GM21529 (cell line): Measurements from ENCODE around the gene FTCD.
"Not testable (repeated sequence)": the region's sequence is repeated elsewhere in the genome, so short reads cannot be mapped to it uniquely, and the experiment has no call there.

ENCODE experiments used
- ATAC-seq: cut with Tn5 transposase; IDR thresholded peaks from one replicate; pipeline ENCODE4 v1.9.1; 2021; ENCODE audit not compliant: unreplicated experiment

FTCD gene

GRCh38 chr21:46140352-46141003, 14.9 kb downstream of the FTCD start:
- ATAC-seq = not testable (repeated sequence)

DNA sequence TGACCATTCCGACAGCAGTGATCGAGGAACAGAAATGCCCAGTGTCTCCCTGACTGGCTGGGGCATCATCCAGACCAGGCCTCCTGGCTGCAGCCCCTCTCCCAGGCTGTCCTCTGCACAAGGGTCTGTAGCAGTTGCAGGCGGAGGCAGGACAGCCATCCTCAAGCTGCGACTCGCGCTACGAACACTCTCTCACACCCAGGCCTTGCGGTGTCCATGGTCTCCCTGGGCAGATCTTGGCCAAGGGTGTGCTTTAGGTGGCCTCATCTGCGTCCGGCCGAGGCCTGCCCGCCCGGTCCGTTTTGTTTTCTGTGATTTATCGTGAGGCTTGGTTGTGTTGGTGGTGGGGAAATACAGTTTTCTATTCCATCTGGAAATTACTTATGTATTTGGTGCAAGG, 15.7 kb downstream of the FTCD start:
- no peak for ATAC-seq

DNA sequence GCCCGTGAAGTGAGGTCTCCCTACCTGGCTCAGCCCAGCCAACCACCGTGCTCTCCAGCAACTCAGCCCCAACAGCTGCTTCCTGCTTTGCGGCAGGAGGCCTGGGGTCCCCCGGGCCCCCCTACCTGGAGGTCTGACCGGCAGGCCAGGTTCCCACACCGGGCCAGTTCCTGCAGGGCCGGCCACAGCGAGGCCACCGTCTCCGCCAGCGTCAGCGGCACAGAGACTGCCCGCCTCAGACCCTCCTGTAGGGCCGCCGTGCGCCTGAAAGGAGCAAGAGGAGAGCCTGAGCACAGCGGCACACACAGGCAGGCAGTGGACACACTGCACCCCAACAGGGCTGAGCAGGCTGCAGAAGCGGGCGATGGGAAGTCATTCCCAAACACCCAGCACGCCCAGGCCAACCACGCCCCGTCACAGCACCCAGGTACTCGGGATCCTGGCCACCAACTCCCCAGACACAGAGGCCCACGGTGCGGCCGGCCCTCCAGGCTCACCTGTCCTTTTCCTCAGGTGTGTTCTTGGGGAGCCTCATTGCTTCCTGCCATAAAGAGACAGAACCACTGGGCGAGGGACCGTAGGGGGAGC, 16.9 kb downstream of the FTCD start:
- ATAC-seq = no peak

DNA sequence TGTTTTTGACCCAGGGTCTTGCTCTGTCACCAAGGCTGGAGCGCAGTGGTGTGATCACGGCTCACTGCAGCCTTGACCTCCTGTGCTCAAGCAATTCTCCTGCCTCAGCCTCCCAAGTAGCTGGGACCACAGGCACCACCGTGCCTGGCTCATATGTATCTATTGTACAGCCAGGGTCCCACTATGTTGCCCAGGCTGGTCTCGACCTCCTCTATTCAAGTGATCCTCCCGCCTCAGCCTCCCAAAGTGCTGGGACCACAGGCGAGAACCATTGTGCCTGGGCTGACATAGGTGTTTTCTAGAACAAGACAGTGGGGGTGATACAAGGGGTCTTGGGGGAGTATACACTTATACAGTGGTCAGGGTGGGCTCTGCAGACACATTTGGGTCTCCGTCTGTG, 17.5 kb downstream of the FTCD start:
- no peak for ATAC-seq

DNA sequence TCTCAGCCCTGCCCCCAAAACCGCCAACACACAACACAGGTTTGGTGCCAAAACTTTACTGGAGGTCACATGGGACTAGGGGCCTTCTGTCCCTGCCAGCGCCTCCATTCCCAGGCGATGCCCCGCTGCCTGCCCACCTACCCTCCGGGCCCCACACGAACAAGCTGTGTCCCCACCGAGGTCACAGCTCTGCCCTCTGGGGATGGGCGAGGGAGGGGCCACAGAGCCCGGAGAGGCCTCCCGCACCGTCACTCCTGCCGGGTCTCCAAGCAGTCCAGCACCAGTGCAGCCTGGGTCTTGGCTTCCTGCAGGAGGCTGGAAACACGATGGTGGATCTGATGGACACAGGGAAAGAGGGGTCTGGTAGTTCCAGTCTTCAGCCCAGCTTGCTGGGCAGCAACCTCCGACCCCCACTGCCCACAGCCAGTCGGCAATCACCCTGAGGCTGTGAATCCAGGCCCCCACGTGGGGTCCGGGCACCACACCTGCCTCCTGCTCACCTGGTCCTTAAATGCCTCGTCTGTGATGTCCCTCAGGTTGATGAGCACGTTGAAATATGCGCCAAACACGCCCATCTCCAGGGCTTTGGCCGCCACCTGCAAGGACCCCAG, 18.5 kb downstream of the FTCD start:
- ATAC-seq = no peak

DNA sequence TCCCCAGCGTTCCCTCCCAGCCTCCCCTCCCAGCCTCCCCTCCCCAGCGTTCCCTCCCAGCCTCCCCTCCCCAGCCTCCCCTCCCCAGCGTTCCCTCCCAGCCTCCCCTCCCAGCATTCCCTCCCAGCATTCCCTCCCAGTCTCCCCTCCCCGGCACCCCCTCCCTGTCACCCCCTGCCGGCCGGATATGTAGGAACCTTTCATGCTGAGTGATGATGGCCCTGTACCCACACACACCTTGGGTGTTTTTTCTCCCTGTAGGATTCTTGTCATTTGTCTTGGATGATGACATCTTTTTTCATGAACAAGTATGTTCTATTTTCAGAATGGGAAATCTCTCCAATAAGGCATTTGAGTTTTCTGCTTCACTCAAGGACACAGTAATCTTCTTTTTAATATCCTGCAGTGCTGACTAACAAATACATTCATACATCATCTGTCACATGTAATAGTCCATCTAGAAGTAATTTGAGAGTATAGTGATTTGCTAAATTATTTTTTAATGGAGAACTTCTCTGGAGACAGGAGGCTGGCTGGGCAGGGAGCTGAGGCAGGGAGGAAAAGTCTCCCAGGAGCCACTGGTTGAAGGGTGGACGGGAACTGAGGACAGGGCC, 19.5 kb downstream of the FTCD start:
- ATAC-seq = no peak

GRCh38 chr21:46131838-46132651, 23.3 kb downstream of the FTCD start:
- no peak for ATAC-seq

- ATAC-seq = no peak
Measured at GRCh38 chr21:46131588-46131837, 23.9 kb downstream of the FTCD start.

DNA sequence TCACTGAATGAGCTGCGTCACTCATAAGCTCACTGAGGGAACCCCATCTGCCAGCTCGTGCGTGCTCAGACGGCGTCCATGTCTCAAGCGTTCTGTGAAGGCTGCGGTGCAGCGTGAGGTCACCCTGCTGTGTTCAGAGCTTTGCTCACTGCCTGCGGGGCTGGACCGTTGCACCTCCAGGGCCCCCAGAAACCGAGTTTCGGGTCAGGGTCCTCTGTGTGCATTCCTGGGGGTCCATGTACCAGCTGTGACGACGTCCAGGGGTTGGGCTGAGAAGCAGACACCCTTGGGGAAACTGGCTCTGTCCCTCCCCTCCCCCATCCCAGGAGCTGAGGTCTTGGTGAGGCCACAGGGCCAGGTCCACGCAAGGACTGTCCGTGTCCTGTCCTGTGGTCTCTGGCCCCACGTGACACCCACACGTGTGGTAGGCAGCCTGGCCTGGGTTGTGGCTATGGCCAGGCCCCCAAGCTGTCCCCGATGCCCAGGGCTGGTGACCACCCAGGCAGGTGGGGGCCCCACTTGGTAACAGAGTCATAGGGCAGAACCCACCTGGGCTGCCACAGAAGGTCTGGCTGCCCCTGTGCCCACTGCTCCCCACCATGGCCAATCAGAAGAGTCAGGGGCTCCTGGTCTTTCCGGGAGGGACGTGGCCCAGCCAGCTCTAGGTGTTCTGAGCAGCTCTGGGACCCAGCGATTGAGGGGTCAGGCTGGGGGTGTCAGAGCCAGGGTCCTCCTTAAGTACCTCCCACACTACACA, 24.4 kb downstream of the FTCD start:
- no peak for ATAC-seq

DNA sequence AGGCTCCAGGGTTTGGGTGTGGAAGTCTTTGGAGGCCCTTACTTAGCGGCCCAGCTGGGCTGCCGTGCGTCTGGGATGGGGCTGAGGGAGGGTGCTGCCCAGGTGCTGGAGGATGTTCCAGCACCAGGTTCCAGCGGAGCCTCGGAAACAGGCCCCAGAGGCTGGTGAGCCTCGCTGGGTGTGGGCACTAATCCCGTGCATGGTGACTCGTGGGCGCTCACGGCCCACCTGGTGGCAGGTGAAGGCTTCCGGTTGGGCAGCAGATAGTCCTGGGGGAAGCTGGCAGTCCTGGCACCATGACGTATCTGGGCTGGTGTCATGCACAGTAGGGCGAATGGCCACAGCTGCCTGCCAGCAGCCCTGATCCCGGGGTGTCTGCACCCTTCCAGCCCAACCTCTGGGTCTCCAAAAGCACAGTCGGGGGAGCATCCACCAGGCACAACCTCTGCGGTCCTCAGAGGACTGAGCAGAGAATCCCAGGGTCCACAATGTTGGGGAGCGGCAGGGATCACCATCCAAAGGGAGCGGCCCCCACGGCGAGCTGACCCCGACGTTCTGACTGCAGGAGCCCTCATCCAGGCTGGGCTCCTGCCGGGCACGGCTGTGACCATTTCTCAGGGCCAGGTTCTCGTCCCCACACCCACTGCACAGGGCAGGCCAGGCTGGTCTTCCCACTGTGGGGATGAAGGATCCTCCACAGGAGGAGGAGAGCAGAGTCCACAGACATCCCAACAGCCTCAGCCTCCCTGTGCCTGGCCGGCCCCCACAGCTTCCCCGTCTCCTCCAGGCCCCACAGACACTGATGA, 25.3 kb downstream of the FTCD start:
- ATAC-seq = no peak

DNA sequence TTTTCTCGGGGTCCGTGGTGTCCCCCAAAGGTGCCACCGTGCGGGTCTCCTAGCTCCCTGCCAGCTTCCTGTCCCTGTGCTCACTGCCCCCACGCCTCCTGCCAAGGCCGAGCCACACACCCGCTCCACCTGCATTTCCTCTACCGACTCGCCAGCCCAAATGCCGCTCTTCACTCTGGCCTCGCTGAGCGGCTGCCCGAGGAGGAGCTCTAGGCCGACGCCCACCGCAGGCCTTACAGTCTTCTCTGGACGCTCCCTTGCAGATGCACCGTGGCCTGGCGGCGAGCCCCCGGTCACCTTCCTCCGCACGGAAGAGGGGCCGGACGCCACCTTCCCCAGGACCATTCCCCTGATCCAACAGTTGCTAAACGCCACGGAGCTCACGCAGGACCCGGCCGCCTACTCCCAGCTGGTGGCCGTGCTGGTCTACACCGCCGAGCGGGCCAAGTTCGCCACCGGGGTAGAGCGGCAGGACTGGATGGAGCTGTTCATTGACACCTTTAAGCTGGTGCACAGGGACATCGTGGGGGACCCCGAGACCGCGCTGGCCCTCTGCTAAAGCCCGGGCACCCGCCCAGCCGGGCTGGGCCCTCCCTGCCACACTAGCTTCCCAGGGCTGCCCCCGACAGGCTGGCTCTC, 26.3 kb downstream of the FTCD start:
- ATAC-seq = no peak

- no peak for ATAC-seq
Measured at GRCh38 chr21:46128106-46128932, 27.1 kb downstream of the FTCD start.

DNA sequence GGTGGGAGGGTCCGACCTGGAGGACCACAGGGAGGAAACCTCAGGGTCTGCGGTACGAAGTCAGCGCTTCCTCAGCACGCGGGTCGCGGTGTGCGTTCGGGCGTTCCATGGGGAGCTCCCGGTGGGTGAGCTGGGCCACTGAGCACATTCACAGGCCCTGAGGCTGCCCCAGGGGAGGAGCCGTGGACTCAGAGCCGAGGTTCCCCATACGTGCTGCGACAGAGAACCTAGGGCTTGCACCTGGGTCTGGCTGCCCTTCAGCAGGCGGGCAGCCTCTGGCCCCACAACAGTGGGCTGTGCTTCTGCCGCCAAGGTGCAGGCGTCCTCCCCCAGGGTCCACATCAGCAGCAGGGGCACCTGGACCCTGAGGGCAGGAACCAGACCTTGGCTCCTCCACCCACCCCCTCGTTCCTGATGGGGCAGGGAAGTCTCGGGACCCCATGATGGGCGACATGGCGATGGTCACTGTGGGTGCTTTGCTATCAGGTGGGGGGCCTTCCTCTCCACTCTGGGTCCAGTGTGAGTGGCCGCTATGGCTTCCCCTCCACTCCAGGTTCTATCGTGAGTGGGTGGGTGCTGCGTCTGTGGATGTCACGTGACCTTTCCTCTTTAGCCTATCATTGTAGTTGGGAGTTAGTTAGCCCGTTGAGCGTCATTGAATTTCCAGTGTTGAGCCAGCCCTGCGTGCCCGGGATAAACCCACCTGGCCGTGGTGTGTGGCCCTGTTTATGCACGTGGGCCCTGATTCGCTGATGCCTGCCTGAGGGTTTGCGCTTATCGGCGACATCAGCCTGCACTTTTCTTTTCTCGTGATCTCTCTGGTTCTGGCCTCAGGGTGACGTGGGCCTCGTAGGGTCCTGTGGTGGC, 27.9 kb downstream of the FTCD start:
- no peak for ATAC-seq

DNA sequence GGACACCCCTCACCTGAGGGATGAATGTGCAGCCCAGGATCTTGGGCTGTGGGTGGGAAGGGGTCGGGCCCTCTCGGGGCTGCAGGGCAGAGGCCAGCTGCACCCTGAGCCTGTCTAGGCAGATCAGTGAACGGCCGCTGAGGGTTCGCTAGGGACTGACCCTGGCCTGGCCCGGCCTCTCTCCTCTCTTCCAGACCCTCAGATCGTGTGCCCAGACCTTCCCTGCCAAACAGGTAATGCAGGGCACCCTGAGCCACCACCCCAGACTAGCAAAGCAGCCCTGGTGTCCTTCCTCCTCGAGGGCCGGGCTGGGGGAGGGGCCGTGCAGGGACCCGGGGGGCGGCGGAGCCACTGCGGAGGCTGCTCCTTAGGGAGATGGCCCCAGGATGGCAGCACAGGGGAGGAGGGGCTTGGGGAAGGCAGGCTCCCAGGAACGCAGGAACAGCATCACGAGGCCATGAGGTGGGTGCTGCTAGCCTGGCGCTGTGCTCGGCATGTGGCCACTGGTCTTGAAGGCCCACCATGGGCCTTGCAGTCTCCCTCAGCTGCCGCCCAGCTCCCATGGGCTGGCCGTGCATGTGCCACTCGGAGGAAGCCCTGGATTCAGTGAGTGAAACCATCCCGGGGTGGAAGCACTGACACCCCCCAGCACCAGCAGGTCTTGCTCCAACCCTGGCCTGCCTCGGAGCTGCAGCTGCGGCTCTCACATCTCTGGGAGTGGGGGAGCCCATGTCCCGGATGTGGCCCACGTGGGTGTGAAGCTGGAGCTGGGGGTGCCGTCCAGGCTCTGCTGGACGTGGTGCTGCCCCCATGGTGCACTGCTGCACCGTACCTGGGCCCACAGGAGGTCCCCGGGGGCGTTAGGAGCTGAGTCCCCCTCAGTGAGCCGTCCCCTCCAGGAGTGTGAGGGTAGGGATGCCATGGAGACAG, 28.8 kb downstream of the FTCD start:
- ATAC-seq = no peak

DNA sequence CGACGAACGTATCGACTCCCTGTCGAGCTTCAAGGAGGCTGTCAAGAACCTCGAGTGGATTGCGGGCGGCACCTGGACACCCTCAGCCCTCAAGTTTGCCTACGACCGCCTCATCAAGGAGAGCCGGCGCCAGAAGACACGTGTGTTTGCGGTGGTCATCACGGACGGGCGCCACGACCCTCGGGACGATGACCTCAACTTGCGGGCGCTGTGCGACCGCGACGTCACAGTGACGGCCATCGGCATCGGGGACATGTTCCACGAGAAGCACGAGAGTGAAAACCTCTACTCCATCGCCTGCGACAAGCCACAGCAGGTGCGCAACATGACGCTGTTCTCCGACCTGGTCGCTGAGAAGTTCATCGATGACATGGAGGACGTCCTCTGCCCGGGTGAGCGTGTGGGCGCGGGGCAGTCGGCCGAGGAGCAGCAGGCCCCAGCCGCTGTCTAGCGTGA, 29.5 kb downstream of the FTCD start:
- no peak for ATAC-seq

GRCh38 chr21:46124926-46125845, 30.2 kb downstream of the FTCD start:
- ATAC-seq = no peak
